Breast epithelium (tissue), 3 donors: ENCODE measurements around the gene CCDC24.

Experiments used
- CTCF ChIP-seq, 3 donors: fragments of 450-650 bp; IDR thresholded peaks; one replicate each; pipeline ENCODE4 v1.5.1; 2016 to 2017; ENCODE audit warnings: antibody characterized with exemption in 3 of 3, mild to moderate bottlenecking in 3 of 3, moderate library complexity in 3 of 3
- POLR2A ChIP-seq: fragments of 450-650 bp; IDR thresholded peaks from one replicate; pipeline ENCODE4 v1.6.1; 2016; ENCODE audit warnings: antibody characterized with exemption, mild to moderate bottlenecking, moderate library complexity
- POLR2AphosphoS5 ChIP-seq, 3 donors: sonication (generic); formaldehyde crosslinking; IDR thresholded peaks; one replicate each; pipeline ENCODE4 v1.6.1; 2017; ENCODE audit warnings: antibody characterized with exemption in 3 of 3

DNA sequence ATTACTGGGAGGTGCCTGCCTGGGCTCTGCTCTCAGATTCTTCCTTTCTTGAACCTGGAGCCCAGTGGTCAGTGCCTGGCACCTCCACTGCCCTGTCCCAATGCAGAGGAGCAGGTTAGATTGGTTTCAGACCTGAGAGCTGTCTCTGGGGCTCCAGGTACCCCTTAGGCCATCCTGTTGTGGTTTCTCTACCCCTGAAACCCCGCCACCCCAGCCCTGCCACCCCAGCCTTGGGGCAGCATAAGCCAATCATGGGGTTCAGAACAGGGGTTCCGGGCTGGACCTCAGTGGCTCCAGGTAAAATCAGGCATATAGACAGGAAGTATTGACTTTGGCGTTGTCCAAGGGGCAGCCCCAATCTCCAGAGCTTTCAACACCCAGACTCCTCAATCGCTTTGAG is 43.0 kb downstream of the CCDC24 start:
- TF ChIP-seq CTCF (IDR thresholded peaks at IDR 0.05) (no peak), POLR2A (no peak), POLR2AphosphoS5 (IDR thresholded peaks at IDR 0.05) (no peak)
